ENCODE data around the gene CDK14. TPM values are rescaled to one million over a fixed set of nuclear protein-coding genes. Genes with fewer than 3 reads are reported as not detected.
"Not testable (repeated sequence)": the region's sequence is repeated elsewhere in the genome, so short reads cannot be mapped to it uniquely, and the experiment has no call there.

Gene CDK14
- total RNA-seq, 1 donor from 2014 or later, result 21.6 TPM

- peak; percentile 29 for ATAC-seq
- DNase-seq (ENCODE audit: low spot score), result no peak
Measured at GRCh38 chr7:90749262-90749661, 153.1 kb downstream of the CDK14 start.

GRCh38 chr7:90749774-90750173 lies 153.7 kb downstream of the CDK14 start:
- DNase-seq (ENCODE audit: low spot score) (no peak), ATAC-seq (peak; percentile 71)

- ATAC-seq, result peak; percentile 53
Measured at GRCh38 chr7:90751595-90751994, 155.5 kb downstream of the CDK14 start.

GRCh38 chr7:90752051-90752450 lies 155.9 kb downstream of the CDK14 start:
- ATAC-seq, result no peak
- DNase-seq (ENCODE audit: low spot score), result no peak

More at GRCh38 chr7:90751595-90751994, 155.5 kb downstream of the CDK14 start:
- no peak for DNase-seq (ENCODE audit: low spot score)

- no peak for DNase-seq (ENCODE audit: low spot score)
- no peak for ATAC-seq
Measured at GRCh38 chr7:90755041-90755440, 158.9 kb downstream of the CDK14 start.

GRCh38 chr7:90756366-90756765 lies 160.2 kb downstream of the CDK14 start:
- ATAC-seq (no peak), DNase-seq (ENCODE audit: low spot score) (no peak)

- not testable (repeated sequence) for ATAC-seq; DNase-seq (ENCODE audit: low spot score)
Measured at GRCh38 chr7:90757565-90757950, 161.4 kb downstream of the CDK14 start.

GRCh38 chr7:90758933-90759562 lies 162.9 kb downstream of the CDK14 start:
- ATAC-seq (peak; percentile 36), DNase-seq (ENCODE audit: low spot score) (no peak)

- ATAC-seq (peak; percentile 10), DNase-seq (ENCODE audit: low spot score) (no peak)
Measured at GRCh38 chr7:90759710-90760109, 163.6 kb downstream of the CDK14 start.

- ATAC-seq, result no peak
- no peak for DNase-seq (ENCODE audit: low spot score)
Measured at GRCh38 chr7:90760892-90761291, 164.8 kb downstream of the CDK14 start.

GRCh38 chr7:90761584-90761983 lies 165.5 kb downstream of the CDK14 start:
- ATAC-seq (no peak), DNase-seq (ENCODE audit: low spot score) (no peak)

GRCh38 chr7:90763108-90763507 lies 167.0 kb downstream of the CDK14 start:
- peak; percentile 82 for DNase-seq (ENCODE audit: low spot score)
- ATAC-seq, result peak; percentile 68

GRCh38 chr7:90764848-90765570 lies 168.9 kb downstream of the CDK14 start:
- peak; percentile 38 for ATAC-seq
- DNase-seq (ENCODE audit: low spot score), result no peak

GRCh38 chr7:90766814-90767564 lies 170.9 kb downstream of the CDK14 start:
- DNase-seq (ENCODE audit: low spot score) (peak; percentile 85), ATAC-seq (peak; percentile 71)

- no peak for ATAC-seq
Measured at GRCh38 chr7:90768301-90768700, 172.2 kb downstream of the CDK14 start.

GRCh38 chr7:90769036-90769435 lies 172.9 kb downstream of the CDK14 start:
- DNase-seq (ENCODE audit: low spot score), result no peak
- no peak for ATAC-seq

More at GRCh38 chr7:90768301-90768700, 172.2 kb downstream of the CDK14 start:
- DNase-seq (ENCODE audit: low spot score), result no peak

GRCh38 chr7:90769566-90769965 lies 173.4 kb downstream of the CDK14 start:
- ATAC-seq (peak; percentile 40), DNase-seq (ENCODE audit: low spot score) (peak; percentile 66)

- ATAC-seq, result no peak
- DNase-seq (ENCODE audit: low spot score), result no peak
Measured at GRCh38 chr7:90771281-90771680, 175.2 kb downstream of the CDK14 start.

GRCh38 chr7:90772410-90772809 lies 176.3 kb downstream of the CDK14 start:
- DNase-seq (ENCODE audit: low spot score), result no peak

GRCh38 chr7:90773269-90773668 lies 177.1 kb downstream of the CDK14 start:
- ATAC-seq, result peak; percentile 68
- DNase-seq (ENCODE audit: low spot score), result no peak

More at GRCh38 chr7:90772410-90772809, 176.3 kb downstream of the CDK14 start:
- ATAC-seq, result no peak

GRCh38 chr7:90774706-90775105 lies 178.6 kb downstream of the CDK14 start:
- DNase-seq (ENCODE audit: low spot score), result no peak
- ATAC-seq, result no peak

Measured in left lobe of liver (tissue), 2 donors.